Measurements from ENCODE around the gene GPC5. TPM values are rescaled to one million over a fixed set of nuclear protein-coding genes. Genes with fewer than 3 reads are reported as not detected.

Gene GPC5
- total and polyA plus RNA-seq, 2 donors (not counting 3 experiments of a cell fraction or from before 2014, with no cell fraction given) = 0.59 to 0.97 TPM

GRCh38 chr13:91630946-91631345, 232.5 kb downstream of the GPC5 start:
- DNase-seq (ENCODE audit: low read depth, low spot score) = no peak
- Histone ChIP-seq H3K27ac (ENCODE audit: insufficient read depth, low read depth, low read length) (no peak overlapping the region), H3K9me3 (replicated peaks; ENCODE audit: control insufficient read depth, insufficient read depth, low read length) (no peaks in the 10 kb centered on the region), H3K79me2 (ENCODE audit: control insufficient read depth, insufficient read depth, low read length) (no peaks in the 10 kb centered on the region), H2AFZ (ENCODE audit: low read depth, low read length) (no peak overlapping the region), H3K4me1 (ENCODE audit: control insufficient read depth, extremely low read depth, insufficient read depth, low read length) (no peaks in the 10 kb centered on the region), H3K4me3 (replicated peaks in 1 of 3; ENCODE audit: insufficient read depth in 1 of 3, low read depth in 1 of 3, low read length in 3 of 3) (no peak overlapping the region), H4K20me1 (replicated peaks; ENCODE audit: control insufficient read depth, extremely low read depth, insufficient read depth, low read length) (no peaks in the 10 kb centered on the region), H3K27me3 (ENCODE audit: control insufficient read depth in 2 of 2, insufficient read depth in 2 of 2, low read length in 2 of 2) (no peaks in the 10 kb centered on the region), H3K9me1 (replicated peaks; ENCODE audit: control insufficient read depth, extremely low read depth, insufficient read depth, low read length) (no peaks in the 10 kb centered on the region), H3K36me3 (ENCODE audit: control insufficient read depth in 2 of 2, extremely low read depth in 1 of 2, insufficient read depth in 2 of 2, low read length in 2 of 2) (no peaks in the 10 kb centered on the region), H3K9ac (replicated peaks; ENCODE audit: extremely low read depth, insufficient read depth, low read length) (no peak overlapping the region), H3K4me2 (ENCODE audit: insufficient read depth, low read length) (no peak overlapping the region)
- no peak for FAIRE-seq
- dilution Hi-C loops (cut with MboI; ENCODE audit: extremely low pct_ligation_motif_present, low sequenced_read_pairs) (no loop called here), intact Hi-C loops (cut with micrococcal nuclease) (no loop called here)
- TF ChIP-seq EZH2 (IDR thresholded peaks at IDR 0.05; ENCODE audit: borderline replicate concordance, low read depth, low read length, severe bottlenecking) = no peak
- TF ChIP-seq MYC (IDR thresholded peaks at IDR 0.05; ENCODE audit: low read depth, low read length) = no peak
- TF ChIP-seq, protein P1, sequence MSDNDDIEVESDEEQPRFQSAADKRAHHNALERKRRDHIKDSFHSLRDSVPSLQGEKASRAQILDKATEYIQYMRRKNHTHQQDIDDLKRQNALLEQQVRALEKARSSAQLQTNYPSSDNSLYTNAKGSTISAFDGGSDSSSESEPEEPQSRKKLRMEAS (IDR thresholded peaks at IDR 0.05; ENCODE audit: insufficient read depth, insufficient read length) = no peak
- TF ChIP-seq POLR2A (IDR thresholded peaks at IDR 0.05; ENCODE audit: low read depth, low read length) = no peak
- BruUV-seq (replicated peaks) = no TSS peak
- ChIA-PET POLR2A (no interaction called here), CTCF (no interaction called here)

DNA sequence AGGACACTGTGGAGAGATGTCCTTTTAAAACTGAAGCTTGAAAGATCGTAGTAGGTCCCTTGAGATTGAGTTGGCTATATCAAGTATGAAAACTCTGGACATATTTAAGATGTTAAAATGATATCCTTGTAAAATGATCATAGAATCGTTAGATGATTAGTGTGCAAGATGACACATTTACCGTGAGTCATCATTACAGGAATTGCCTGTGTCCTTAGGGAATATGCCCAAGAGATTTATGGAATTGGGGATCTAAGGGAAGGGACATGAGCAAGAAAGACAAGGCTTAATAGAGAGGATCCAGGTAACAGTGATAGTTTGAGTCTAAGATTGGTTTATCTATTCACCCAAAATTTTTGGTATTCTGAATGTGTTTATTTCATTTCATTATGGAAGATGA, 233.7 kb downstream of the GPC5 start:
- FAIRE-seq (no peak), DNase-seq (ENCODE audit: low read depth, low spot score) (no peak)
- no peaks in the 10 kb centered on the region for H3K79me2 ChIP-seq (ENCODE audit: control insufficient read depth, insufficient read depth, low read length)
- H3K9me1 ChIP-seq (replicated peaks; ENCODE audit: control insufficient read depth, extremely low read depth, insufficient read depth, low read length) = no peaks in the 10 kb centered on the region
- dilution Hi-C loops (cut with MboI; ENCODE audit: extremely low pct_ligation_motif_present, low sequenced_read_pairs) (no loop called here), intact Hi-C loops (cut with micrococcal nuclease) (no loop called here)
- H4K20me1 ChIP-seq (replicated peaks; ENCODE audit: control insufficient read depth, extremely low read depth, insufficient read depth, low read length) = no peaks in the 10 kb centered on the region
- no peak overlapping the region for H3K27ac ChIP-seq (ENCODE audit: insufficient read depth, low read depth, low read length)
- H3K36me3 ChIP-seq (ENCODE audit: control insufficient read depth in 2 of 2, extremely low read depth in 1 of 2, insufficient read depth in 2 of 2, low read length in 2 of 2) = no peaks in the 10 kb centered on the region
- CTCF ChIA-PET = no interaction called here
- H3K9ac ChIP-seq (replicated peaks; ENCODE audit: extremely low read depth, insufficient read depth, low read length) = no peak overlapping the region
- POLR2A ChIA-PET = no interaction called here
- no peak overlapping the region for H3K4me3 ChIP-seq (replicated peaks in 1 of 3; ENCODE audit: insufficient read depth in 1 of 3, low read depth in 1 of 3, low read length in 3 of 3)
- no peaks in the 10 kb centered on the region for H3K4me1 ChIP-seq (ENCODE audit: control insufficient read depth, extremely low read depth, insufficient read depth, low read length)
- no peak overlapping the region for H3K4me2 ChIP-seq (ENCODE audit: insufficient read depth, low read length)
- H3K27me3 ChIP-seq (ENCODE audit: control insufficient read depth in 2 of 2, insufficient read depth in 2 of 2, low read length in 2 of 2) = no peaks in the 10 kb centered on the region
- TF ChIP-seq EZH2 (IDR thresholded peaks at IDR 0.05; ENCODE audit: borderline replicate concordance, low read depth, low read length, severe bottlenecking) (no peak), POLR2A (IDR thresholded peaks at IDR 0.05; ENCODE audit: low read depth, low read length) (no peak), MYC (IDR thresholded peaks at IDR 0.05; ENCODE audit: low read depth, low read length) (no peak), FOS (IDR thresholded peaks at IDR 0.05; ENCODE audit: borderline replicate concordance, insufficient read depth, low read length) (no peak), JUN (IDR thresholded peaks at IDR 0.05; ENCODE audit: borderline replicate concordance, insufficient read depth, insufficient read length, low read depth) (no peak)
- TF ChIP-seq, protein P1 (IDR thresholded peaks at IDR 0.05; ENCODE audit: insufficient read depth, insufficient read length) = no peak
- TF ChIP-seq, protein P2, sequence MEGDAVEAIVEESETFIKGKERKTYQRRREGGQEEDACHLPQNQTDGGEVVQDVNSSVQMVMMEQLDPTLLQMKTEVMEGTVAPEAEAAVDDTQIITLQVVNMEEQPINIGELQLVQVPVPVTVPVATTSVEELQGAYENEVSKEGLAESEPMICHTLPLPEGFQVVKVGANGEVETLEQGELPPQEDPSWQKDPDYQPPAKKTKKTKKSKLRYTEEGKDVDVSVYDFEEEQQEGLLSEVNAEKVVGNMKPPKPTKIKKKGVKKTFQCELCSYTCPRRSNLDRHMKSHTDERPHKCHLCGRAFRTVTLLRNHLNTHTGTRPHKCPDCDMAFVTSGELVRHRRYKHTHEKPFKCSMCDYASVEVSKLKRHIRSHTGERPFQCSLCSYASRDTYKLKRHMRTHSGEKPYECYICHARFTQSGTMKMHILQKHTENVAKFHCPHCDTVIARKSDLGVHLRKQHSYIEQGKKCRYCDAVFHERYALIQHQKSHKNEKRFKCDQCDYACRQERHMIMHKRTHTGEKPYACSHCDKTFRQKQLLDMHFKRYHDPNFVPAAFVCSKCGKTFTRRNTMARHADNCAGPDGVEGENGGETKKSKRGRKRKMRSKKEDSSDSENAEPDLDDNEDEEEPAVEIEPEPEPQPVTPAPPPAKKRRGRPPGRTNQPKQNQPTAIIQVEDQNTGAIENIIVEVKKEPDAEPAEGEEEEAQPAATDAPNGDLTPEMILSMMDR (IDR thresholded peaks at IDR 0.05; ENCODE audit: extremely low read depth in 1 of 2, insufficient read depth in 1 of 2, low read depth in 1 of 2, low read length in 2 of 2) = no peak
- no TSS peak for BruUV-seq (replicated peaks)
- H3K9me3 ChIP-seq (replicated peaks; ENCODE audit: control insufficient read depth, insufficient read depth, low read length) = no peaks in the 10 kb centered on the region
- H2AFZ ChIP-seq (ENCODE audit: low read depth, low read length) = no peak overlapping the region

Data from endothelial cell of umbilical vein (primary cell).